CD4-positive, alpha-beta T cell treated with Interferon alpha-2 for 1 hour (primary cell): ENCODE measurements around the gene RS1.

ENCODE experiments used
- DNase-seq, 2 donors: peaks; one replicate each; pipeline ENCODE4 v3.0.0-alpha.2; 2020 to 2022

Gene RS1

GRCh38 chrX:18668071-18668835 lies 3.7 kb downstream of the RS1 start:
- DNase-seq, result no peak

- peak in 1 of 2 donors; percentile 6 for DNase-seq
Observed at GRCh38 chrX:18666614-18667013, 5.3 kb downstream of the RS1 start.

- DNase-seq, result no peak
Observed at GRCh38 chrX:18664947-18665346, 7.0 kb downstream of the RS1 start.

- no peak for DNase-seq
Observed at GRCh38 chrX:18661273-18661672, 10.6 kb downstream of the RS1 start.

GRCh38 chrX:18654875-18655836 lies 16.8 kb downstream of the RS1 start:
- DNase-seq, result no peak

GRCh38 chrX:18652636-18653035 lies 19.3 kb downstream of the RS1 start:
- no peak for DNase-seq

- DNase-seq, result no peak
Observed at GRCh38 chrX:18650662-18651061, 21.2 kb downstream of the RS1 start.

- no peak for DNase-seq
Observed at GRCh38 chrX:18649498-18649951, 22.4 kb downstream of the RS1 start.

- DNase-seq, result no peak
Observed at GRCh38 chrX:18647621-18648020, 24.3 kb downstream of the RS1 start.

- no peak for DNase-seq
Observed at GRCh38 chrX:18643853-18644252, 28.1 kb downstream of the RS1 start.

GRCh38 chrX:18643243-18643642 lies 28.7 kb downstream of the RS1 start:
- DNase-seq, result no peak

GRCh38 chrX:18640686-18641085 lies 31.2 kb downstream of the RS1 start:
- no peak for DNase-seq

GRCh38 chrX:18639280-18639679 lies 32.6 kb downstream of the RS1 start:
- DNase-seq, result no peak

- no peak for DNase-seq
Observed at GRCh38 chrX:18638398-18638797, 33.5 kb downstream of the RS1 start.

GRCh38 chrX:18630934-18631333 lies 41.0 kb downstream of the RS1 start:
- no peak for DNase-seq

- DNase-seq, result no peak
Observed at GRCh38 chrX:18624599-18624998, 47.3 kb downstream of the RS1 start.

GRCh38 chrX:18620349-18620748 lies 51.6 kb downstream of the RS1 start:
- DNase-seq, result no peak

GRCh38 chrX:18619288-18619687 lies 52.6 kb downstream of the RS1 start:
- no peak for DNase-seq

GRCh38 chrX:18617407-18617750 lies 54.5 kb downstream of the RS1 start:
- DNase-seq, result no peak

- no peak for DNase-seq
Observed at GRCh38 chrX:18616688-18617406, 55.1 kb downstream of the RS1 start.

- DNase-seq, result no peak
Observed at GRCh38 chrX:18613930-18614639, 57.8 kb downstream of the RS1 start.

GRCh38 chrX:18607966-18608365 lies 63.9 kb downstream of the RS1 start:
- no peak for DNase-seq

GRCh38 chrX:18598413-18598812 lies 73.5 kb downstream of the RS1 start:
- DNase-seq, result no peak
